Suppressor macrophage treated with lipopolysaccharide for 4 hours (primary cell): ENCODE measurements around the gene CRYL1.
A peak's percentile ranks its signal among the peaks of the same experiment; 100 is the strongest.

Experiments
- DNase-seq: peaks from one replicate; pipeline ENCODE4 v3.0.0-alpha.2; 2020

CRYL1 gene

GRCh38 chr13:20362484-20363041 lies 163.1 kb downstream of the CRYL1 start:
- no peak for DNase-seq

DNA sequence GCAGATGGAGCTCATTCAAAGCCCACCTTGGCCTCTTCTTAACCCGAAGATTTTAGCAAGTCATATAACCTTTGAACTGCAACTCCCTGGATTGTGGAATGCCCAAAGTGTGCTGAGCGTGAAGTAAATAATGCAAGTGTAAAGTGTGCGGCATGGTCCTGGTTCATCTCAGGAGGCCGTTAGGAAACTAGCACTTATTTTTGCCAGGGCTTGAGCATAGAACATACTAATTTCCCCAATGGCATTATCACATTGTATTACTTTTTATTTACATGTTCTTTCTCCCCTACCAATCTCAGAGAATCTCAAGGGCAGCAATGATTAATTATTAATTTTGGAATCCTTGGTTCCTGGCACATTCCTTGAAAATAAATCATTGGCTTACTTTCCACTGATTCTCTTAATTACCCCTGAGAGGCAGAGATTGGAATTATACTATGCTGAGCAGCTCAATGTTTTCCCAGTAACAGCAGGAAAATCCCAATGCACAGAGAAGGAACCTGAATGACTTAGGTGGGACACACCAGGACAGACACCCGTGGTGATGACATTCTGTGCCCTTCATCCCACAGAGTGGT lies 164.7 kb downstream of the CRYL1 start:
- DNase-seq, result no peak

- DNase-seq, result no peak
These were observed 165.6 kb downstream of the CRYL1 start for GRCh38 chr13:20360041-20360491.

DNA sequence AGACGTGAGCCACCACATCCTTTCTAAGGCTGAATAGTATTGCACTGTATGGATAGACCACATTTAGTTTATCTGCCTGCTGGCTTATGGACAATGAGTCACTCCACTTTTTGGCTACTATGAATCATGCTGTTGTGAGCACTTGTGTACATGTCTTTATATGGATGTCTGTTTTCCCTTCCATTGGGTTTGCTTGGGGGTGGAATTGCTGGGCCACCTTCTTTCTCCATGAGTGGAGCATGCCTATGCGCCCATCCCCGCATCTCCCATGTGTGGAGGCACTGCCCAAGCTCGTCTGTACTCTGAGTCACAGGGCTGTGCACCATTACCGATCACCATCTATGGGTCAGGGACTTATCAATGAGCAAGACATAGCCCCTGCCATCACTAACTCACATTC lies 166.3 kb downstream of the CRYL1 start:
- peak; percentile 73 for DNase-seq

DNA sequence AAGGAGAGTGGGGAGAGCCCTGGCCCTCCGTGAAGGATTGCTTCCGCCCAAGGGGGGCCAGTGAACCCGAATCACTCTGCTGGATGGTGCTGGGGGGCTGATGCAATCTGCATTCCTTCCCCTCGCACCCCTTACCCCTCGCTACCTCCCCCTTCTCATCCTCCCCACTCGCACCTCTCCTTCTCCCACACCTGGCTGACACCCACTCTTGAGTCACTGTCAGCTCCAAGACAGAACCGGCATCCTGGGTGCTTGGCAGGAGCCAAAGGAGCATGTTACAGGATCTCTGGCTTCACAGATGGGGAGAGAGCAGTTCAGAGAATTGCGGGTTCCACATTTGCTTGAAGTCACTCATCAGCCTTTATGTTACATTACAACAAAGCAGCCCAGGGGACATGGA lies 167.6 kb downstream of the CRYL1 start:
- DNase-seq, result no peak

DNA sequence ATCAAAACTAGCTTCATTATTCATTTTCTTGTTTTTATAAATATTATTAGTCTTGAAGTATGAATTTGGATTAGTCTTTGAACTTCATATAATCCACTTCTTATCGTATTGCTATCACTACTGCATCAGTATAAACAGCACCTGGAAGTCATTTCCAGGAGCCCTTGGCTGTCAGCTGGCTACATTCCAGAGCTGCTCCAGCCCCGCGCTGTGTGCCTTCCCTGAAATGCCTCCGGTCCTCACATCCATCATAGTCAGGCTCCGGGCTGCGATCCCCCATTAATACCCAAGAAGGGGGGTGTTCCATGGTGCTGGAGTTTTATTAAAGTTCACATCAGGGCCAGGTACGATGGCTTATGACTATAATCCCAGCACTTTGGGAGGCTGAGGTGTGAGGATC lies 169.2 kb downstream of the CRYL1 start:
- DNase-seq, result no peak

DNA sequence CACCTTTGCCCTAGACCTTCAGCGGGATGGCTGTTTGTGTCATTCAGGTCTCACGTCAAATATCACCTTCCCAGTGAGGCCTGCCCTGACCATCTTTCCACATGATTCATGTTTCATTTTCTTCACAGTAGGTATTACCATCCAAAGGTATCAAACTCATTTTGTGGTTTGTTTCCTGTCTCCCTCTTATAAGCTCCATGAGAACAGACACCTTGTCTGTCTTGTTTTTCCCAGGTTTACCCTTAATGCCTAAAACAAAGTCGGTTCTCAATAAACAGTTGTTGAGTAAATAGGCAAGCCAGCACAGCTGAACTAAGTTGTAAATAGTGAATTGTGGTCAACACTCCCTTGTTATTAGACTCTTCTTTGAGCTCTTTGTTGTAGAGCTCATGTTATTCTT lies 170.9 kb downstream of the CRYL1 start:
- DNase-seq, result no peak

DNA sequence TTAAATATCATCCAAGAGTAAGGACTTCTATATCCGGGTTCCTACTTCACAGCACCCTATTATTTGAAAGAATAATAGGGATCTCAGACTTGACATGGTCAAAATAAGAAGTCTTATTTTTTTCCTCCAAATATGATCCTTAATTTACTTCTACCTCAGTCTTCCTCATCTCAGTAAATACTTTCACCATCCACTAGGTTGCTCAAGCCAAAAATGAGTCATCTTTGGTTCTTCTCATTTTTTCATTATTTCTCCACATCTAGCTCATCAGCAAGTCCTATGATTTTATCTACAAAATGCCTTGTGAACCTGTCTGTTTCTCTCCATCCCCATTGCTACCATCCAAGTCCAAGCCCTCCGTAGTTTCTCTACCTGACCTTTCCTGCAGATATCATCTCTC lies 171.7 kb downstream of the CRYL1 start:
- DNase-seq, result peak; percentile 82
